HepG2 (cell line): ENCODE measurements around the gene GATM. TPM values are rescaled to one million over a fixed set of nuclear protein-coding genes. Genes with fewer than 3 reads are reported as not detected.

ENCODE experiments used
- ETV5 ChIP-seq: IDR thresholded peaks from 2 replicates; pipeline ENCODE4 v1.6.1; 2018; ENCODE audit warnings: missing biosample characterization, missing genetic modification reagents, inconsistent platforms, borderline replicate concordance
- FOXP1 ChIP-seq, 2 experiments: fragments of 450-650 bp in 1 of 2; IDR thresholded peaks; 2 replicates each; pipeline ENCODE4 v1.6.1; 2017 to 2018; ENCODE audit warnings: antibody characterized with exemption in 1 of 2
- KIAA2018 ChIP-seq: sonication (generic); formaldehyde crosslinking; IDR thresholded peaks from 2 replicates; pipeline ENCODE4 v1.5.0; 2020; ENCODE audit warnings: mild to moderate bottlenecking, missing genetic modification reagents, borderline replicate concordance
- MAFK ChIP-seq, 2 experiments: IDR thresholded peaks in 1 of 2; conservative IDR thresholded peaks in 1 of 2; 2 replicates each; pipeline ENCODE4 v1.6.1; 2011; ENCODE audit warnings: improper control_type of control experiment in 2 of 2, low read length in 2 of 2
- MAX ChIP-seq: IDR thresholded peaks from 2 replicates; pipeline ENCODE4 v1.6.1; 2012; ENCODE audit warnings: inconsistent platforms
- MED1 ChIP-seq: sonication (generic); formaldehyde crosslinking; IDR thresholded peaks from 2 replicates; pipeline ENCODE4 v1.4.0; 2020; ENCODE audit warnings: missing genetic modification reagents
- MEF2D ChIP-seq: sonication (generic); formaldehyde crosslinking; IDR thresholded peaks from 2 replicates; pipeline ENCODE4 v1.5.1; 2020; ENCODE audit warnings: mild to moderate bottlenecking, missing genetic modification reagents
- SIN3B ChIP-seq: fragments of 150-350 bp; IDR thresholded peaks from 2 replicates; pipeline ENCODE4 v1.6.1; 2014; ENCODE audit warnings: low read length
- SMAD1 ChIP-seq: sonication (generic); formaldehyde crosslinking; IDR thresholded peaks from 2 replicates; pipeline ENCODE4 v1.4.0; 2020; ENCODE audit warnings: missing genetic modification reagents, low read depth, mild to moderate bottlenecking, borderline replicate concordance
- ZBTB21 ChIP-seq: sonication (generic); formaldehyde crosslinking; IDR thresholded peaks from 2 replicates; pipeline ENCODE4 v1.4.0; 2020; ENCODE audit warnings: missing genetic modification reagents
- ZNF24 ChIP-seq: fragments of 450-650 bp; IDR thresholded peaks from 2 replicates; pipeline ENCODE4 v1.6.1; 2017; ENCODE audit warnings: antibody characterized with exemption, mild to moderate bottlenecking
- ZNF605 ChIP-seq: sonication (generic); formaldehyde crosslinking; IDR thresholded peaks from 2 replicates; pipeline ENCODE4 v1.8.0; 2022; ENCODE audit warnings: mild to moderate bottlenecking, missing genetic modification reagents
- ZNF644 ChIP-seq: IDR thresholded peaks from 2 replicates; pipeline ENCODE4 v1.6.1; 2016; ENCODE audit warnings: low read depth
- ZNF75D ChIP-seq: sonication (generic); formaldehyde crosslinking; IDR thresholded peaks from 2 replicates; pipeline ENCODE4 v1.8.1; 2023; ENCODE audit warnings: missing genetic modification reagents, mild to moderate bottlenecking, borderline replicate concordance
- ZNF780A ChIP-seq: sonication (generic); formaldehyde crosslinking; IDR thresholded peaks from 2 replicates; pipeline ENCODE4 v1.8.0; 2022; ENCODE audit warnings: mild to moderate bottlenecking, missing genetic modification reagents, moderate library complexity
- polyA plus RNA-seq, 8 experiments: library from polyadenylated mRNA; depleted of rRNA in 3 of 8; stranded (reverse) in 7 of 8; unstranded in 1 of 8; fragments of >200 nt; fragmentation: Illumina TruSeq in 4 of 8; extraction: Trizol in 4 of 8; gene quantifications; 2 replicates each; pipeline versions ENCODE4 v1.2.1 to v1.2.3, GENCODE V29; 2011 to 2016; ENCODE audit warnings: low read depth in 4 of 8, missing spikeins in 1 of 8, mixed read lengths in 1 of 8; ENCODE audit not compliant: insufficient read depth in 1 of 8
- total RNA-seq, 5 experiments: library from RNA; depleted of rRNA; stranded (reverse); fragments of >200 nt; fragmentation: Illumina TruSeq; extraction: Trizol; gene quantifications; 2 replicates each; pipeline ENCODE4 v1.2.3, GENCODE V29; 2016; ENCODE audit warnings: low read depth in 1 of 5
- TF ChIP-seq, protein P1 (sequence below): sonication (generic); formaldehyde crosslinking; IDR thresholded peaks from 2 replicates; pipeline ENCODE4 v1.4.0; 2020; ENCODE audit warnings: missing genetic modification reagents, borderline replicate concordance
- TF ChIP-seq, protein P2 (sequence below): sonication (generic); formaldehyde crosslinking; IDR thresholded peaks from 2 replicates; pipeline ENCODE4 v1.4.0; 2020; ENCODE audit warnings: missing genetic modification reagents, borderline replicate concordance

GATM gene
- total and polyA plus RNA-seq, 2 of the 13 experiments (the other 11 are each of a cell fraction or from before 2014, with no cell fraction given), result 2.1 to 16.8 TPM

DNA sequence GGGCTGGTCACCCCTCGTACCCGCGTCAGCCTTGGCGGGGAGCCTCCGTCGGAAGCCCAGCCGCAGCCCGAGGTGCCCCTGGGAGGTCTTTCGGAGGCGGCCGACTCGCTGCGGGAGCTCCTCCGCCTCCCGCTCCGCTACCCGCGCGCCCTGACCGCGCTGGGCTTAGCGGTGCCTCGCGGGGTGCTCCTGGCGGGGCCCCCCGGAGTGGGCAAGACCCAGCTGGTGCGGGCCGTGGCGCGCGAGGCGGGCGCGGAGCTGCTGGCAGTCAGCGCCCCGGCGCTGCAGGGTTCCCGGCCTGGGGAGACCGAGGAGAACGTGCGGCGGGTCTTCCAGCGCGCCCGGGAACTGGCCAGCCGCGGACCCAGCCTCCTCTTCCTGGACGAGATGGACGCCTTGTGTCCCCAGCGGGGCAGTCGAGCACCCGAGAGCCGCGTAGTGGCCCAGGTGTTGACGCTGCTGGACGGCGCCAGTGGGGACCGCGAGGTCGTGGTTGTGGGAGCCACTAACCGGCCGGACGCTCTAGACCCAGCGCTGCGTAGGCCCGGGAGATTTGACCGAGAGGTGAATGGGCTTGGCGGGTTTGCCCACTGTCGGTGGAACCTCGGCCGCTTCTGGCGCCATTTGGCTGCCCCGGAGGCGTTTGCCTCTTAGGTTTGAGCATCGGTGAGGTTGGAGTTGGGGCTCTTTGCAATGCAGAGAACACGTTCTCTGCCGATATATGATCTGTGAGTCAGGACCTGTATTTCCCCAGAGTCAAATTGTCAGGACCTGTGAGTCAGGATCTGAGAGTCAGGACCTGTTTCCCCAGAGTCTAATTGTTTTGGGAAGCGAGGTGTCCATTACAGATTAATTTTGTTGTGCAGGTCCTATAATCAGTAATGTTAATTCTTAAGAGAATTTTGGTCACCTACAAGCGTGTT, 24.9 kb upstream of the GATM start (continued):
- TF ChIP-seq ZBTB21 (CRISPR knock-in tag), result no peak
- no peak for TF ChIP-seq ZNF75D (CRISPR knock-in tag)
- TF ChIP-seq, protein P1, sequence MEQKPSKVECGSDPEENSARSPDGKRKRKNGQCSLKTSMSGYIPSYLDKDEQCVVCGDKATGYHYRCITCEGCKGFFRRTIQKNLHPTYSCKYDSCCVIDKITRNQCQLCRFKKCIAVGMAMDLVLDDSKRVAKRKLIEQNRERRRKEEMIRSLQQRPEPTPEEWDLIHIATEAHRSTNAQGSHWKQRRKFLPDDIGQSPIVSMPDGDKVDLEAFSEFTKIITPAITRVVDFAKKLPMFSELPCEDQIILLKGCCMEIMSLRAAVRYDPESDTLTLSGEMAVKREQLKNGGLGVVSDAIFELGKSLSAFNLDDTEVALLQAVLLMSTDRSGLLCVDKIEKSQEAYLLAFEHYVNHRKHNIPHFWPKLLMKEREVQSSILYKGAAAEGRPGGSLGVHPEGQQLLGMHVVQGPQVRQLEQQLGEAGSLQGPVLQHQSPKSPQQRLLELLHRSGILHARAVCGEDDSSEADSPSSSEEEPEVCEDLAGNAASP, result no peak
- TF ChIP-seq ETV5 (CRISPR knock-in tag), result no peak
- no peak for TF ChIP-seq ZNF24
- no peak for TF ChIP-seq FOXP1 (IDR thresholded peaks at IDR 0.05)
- TF ChIP-seq FOXP1 (CRISPR knock-in tag; IDR thresholded peaks at IDR 0.05), result no peak
- TF ChIP-seq MED1 (CRISPR knock-in tag), result no peak; the same call in 1 of the 2 replicates
- TF ChIP-seq, protein P2, sequence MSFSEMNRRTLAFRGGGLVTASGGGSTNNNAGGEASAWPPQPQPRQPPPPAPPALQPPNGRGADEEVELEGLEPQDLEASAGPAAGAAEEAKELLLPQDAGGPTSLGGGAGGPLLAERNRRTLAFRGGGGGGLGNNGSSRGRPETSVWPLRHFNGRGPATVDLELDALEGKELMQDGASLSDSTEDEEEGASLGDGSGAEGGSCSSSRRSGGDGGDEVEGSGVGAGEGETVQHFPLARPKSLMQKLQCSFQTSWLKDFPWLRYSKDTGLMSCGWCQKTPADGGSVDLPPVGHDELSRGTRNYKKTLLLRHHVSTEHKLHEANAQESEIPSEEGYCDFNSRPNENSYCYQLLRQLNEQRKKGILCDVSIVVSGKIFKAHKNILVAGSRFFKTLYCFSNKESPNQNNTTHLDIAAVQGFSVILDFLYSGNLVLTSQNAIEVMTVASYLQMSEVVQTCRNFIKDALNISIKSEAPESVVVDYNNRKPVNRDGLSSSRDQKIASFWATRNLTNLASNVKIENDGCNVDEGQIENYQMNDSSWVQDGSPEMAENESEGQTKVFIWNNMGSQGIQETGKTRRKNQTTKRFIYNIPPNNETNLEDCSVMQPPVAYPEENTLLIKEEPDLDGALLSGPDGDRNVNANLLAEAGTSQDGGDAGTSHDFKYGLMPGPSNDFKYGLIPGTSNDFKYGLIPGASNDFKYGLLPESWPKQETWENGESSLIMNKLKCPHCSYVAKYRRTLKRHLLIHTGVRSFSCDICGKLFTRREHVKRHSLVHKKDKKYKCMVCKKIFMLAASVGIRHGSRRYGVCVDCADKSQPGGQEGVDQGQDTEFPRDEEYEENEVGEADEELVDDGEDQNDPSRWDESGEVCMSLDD, result no peak
- TF ChIP-seq MAX, result no peak
- TF ChIP-seq MAFK (conservative IDR thresholded peaks at IDR 0.05 in 1 of 2, IDR thresholded peaks at IDR 0.05 in 1 of 2; ENCODE audit: low read length in 2 of 2), result no peak
- TF ChIP-seq ZNF605 (CRISPR knock-in tag), result no peak
- TF ChIP-seq KIAA2018 (CRISPR knock-in tag), result no peak
- no peak for TF ChIP-seq MEF2D (CRISPR knock-in tag)
- peak; percentile 73; the same call in 1 of the 2 replicates for TF ChIP-seq SIN3B
- TF ChIP-seq ZNF780A (CRISPR knock-in tag), result no peak
- no peak for TF ChIP-seq ZNF644 (CRISPR knock-in tag)
- TF ChIP-seq SMAD1 (CRISPR knock-in tag), result no peak
